Muscle of arm (tissue), 12 donors: ENCODE data around the gene EFNA5. TPM values are rescaled to one million over a fixed set of nuclear protein-coding genes. Genes with fewer than 3 reads are reported as not detected.

ENCODE experiments used
- DNase-seq: peaks from one replicate; pipeline ENCODE4 v3.0.0-alpha.2; 2013
- polyA plus RNA-seq, 12 donors: library from polyadenylated mRNA; unstranded; fragments of 120-200 nt; gene quantifications; one replicate each; pipeline ENCODE4 v1.2.1, GENCODE V29; 2013; ENCODE audit not compliant: insufficient read length in 12 of 12

The EFNA5 gene
- polyA plus RNA-seq, 12 donors, result 3.5 to 34.8 (median 6.3) TPM; not detected in 1

- no peak for DNase-seq
These were observed 122.3 kb downstream of the EFNA5 start for GRCh38 chr5:107548477-107548876.

DNA sequence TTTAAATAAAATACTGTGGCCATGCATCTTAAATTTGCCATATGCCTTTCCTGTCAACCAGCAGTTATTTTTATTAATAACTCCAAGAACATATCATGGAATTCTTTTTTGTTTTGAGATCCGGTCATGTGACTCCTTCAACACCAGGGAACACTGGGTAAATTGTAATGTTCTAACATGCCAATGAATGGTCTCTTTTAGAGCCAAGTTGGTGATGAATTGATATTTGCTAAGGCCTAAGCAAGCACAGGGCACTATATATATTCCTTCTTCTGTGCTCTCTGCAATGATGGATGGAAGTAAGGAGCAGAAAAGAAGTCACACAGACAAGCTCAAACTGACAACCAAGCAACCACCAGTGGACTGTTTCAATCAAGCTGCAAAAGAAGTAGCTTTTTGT, 124.0 kb downstream of the EFNA5 start:
- DNase-seq, result no peak

GRCh38 chr5:107545486-107545885, 125.3 kb downstream of the EFNA5 start:
- DNase-seq, result no peak

- DNase-seq, result no peak
These were observed 125.8 kb downstream of the EFNA5 start for GRCh38 chr5:107544967-107545366.

DNA sequence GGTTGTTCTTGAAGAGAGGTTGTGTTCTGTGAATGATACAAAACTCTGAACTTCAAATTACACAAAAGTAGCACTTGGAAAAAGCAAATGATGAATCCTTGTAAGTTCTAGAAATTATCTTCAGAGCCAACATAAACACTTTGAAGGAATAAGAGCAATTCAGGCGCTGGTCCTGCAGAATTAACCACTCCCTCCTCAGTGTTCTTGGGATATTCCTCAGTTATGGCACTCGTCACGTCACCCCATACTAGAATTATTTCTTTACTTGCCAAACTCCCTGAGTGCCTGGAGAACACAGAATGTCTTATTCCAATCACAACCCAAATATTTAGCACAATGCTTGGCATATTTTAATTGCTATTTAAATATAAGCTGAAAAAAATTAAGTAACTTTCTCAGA, 126.3 kb downstream of the EFNA5 start:
- DNase-seq, result no peak

- DNase-seq, result no peak
These were observed 126.9 kb downstream of the EFNA5 start for GRCh38 chr5:107543868-107544267.

GRCh38 chr5:107542831-107543231, 127.9 kb downstream of the EFNA5 start:
- no peak for DNase-seq

DNA sequence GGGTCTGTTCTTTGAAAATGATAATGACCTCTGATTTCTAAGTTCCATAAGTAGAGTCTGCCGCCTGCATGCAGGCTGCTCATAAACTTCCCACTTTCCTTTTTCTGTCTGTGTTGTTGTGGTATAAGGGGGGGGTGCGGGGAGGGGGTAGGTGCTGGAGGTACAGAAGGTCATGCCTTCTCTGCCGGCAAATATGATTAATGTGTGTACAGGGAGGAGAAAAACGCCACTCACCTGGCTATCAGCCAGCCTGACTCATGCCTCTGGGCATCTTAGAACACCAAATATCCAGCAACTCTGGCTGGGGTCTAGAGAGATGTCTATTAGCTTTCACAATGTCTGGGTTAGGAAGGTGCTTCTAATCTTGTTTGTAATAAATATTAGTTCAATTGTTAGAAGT, 128.3 kb downstream of the EFNA5 start:
- no peak for DNase-seq

DNA sequence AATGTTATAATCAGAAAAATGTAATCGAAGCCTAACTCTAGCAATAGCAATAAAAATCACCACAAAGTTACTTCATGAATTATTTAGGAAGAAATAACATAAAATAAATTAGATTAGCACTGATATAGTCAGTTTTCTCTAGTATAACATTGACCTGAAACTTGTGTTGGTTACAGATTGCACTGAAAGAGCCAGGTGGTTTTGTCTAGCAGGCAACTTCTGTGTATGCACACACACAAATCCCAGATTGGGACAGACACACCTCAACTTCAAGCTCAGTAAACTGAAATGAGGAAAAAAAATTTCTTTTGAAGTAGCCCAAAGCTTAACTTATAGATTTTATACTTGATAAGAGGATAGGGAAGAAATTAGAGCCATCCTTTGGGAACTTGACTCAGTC, 129.3 kb downstream of the EFNA5 start:
- DNase-seq, result no peak

DNA sequence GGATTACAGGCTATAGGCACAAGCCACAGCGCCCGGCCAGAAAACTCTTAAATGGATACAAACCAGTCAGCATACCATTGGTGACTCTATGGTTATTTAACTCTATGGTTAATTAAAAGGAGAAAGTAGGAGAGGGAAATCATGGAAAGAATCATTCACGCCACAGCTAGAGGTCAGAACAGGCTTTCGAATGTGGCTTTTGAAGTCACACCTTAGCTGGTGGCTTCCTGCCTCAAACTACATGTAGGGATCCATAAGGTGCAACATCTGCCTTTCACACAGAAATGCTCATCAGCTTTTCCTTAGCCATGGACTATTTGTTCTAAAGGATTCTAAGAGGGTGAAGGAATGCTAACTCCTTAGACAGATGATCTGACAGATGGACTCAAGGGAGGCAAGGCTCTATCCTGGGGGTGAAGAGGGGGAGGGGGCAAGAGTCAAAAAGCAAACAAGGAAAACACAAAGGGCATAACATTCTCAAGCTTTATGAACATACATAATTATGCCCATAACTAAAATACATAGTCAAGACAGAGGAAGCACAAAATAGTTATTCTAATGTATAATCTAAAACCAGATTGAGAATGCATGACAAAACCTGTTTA, 130.9 kb downstream of the EFNA5 start:
- DNase-seq, result no peak

GRCh38 chr5:107538805-107539445, 131.8 kb downstream of the EFNA5 start:
- no peak for DNase-seq

DNA sequence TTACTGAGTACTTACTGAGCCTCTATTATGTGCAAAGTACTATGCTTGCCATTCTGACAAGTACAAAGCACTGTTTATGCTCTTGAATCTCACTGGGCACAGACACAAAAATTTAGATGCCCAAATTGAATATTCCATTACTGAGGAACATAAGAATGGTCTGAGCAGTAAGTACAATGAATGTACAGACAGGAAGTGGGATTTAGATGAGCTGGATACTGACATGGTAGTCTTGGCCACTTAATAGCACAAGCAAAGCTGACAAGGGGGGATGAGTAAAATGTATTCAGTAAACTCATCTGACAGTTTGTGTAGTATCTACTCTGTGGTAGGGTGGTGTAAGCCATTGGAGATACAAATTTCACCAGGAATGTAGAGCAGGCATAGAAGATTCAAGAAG, 132.4 kb downstream of the EFNA5 start:
- no peak for DNase-seq

DNA sequence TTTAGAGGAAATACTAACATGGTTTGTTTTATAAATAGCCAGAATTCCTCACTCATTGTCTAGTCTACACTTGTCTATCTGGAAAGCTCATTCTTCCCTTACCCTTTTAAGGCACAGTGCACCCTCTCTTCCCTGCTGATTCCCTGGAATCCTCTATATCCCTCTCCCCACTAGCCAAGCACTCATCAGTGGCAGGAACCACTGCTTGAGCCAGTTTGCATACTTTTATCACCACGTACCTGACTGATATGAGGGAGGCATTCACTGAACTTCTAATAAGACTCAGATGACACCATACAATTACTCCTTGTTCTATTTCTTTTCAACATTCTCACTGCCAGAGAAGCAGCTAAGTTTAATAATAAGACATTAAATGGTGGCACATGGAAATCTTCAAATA, 134.9 kb downstream of the EFNA5 start:
- no peak for DNase-seq

DNA sequence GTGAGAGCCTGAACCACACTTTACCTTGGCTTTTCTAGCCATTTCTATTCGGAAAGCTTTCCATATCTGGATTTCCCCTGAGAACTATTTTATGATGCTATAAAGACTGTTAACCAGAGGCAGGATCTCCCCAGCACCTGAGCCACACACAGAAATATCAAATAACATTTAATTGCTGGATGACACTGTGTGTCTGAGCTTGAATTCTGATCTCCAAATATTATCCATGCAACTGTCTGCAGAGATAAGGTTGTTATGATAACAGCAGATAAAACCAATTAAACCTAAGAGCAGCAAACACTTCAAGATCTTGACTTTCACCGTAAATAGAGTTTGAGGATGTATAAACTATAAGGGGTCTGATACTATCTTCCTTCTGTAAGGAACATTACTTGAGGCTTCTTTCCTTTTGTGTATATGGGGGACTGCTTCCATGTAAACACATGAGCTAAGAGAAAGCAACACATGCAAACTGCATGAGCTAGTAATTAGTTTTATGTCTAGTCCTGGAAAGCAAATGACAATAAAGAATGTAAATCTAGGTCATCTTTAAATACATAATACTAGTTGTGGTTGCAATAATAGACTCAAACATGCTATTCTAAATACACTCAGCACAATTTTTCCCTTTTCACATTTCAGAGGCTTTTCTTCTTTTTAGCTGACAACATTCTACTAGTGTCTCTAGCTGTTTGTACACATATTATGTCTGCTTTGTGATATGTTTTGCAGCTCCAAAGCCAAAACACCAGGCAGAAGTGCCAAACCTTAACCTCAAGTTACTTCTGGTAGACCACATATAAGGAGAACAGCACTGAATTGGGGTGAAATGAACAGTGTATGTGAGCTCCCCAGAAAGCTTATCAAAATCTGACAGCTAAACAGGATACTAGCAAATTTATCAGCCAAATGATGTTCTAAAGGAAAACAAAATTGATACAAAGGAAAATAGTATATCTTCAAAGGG, 136.5 kb downstream of the EFNA5 start:
- no peak for DNase-seq

- no peak for DNase-seq
These were observed 137.8 kb downstream of the EFNA5 start for GRCh38 chr5:107532916-107533315.

- no peak for DNase-seq
These were observed 138.4 kb downstream of the EFNA5 start for GRCh38 chr5:107532169-107532878.

GRCh38 chr5:107531308-107531707, 139.4 kb downstream of the EFNA5 start:
- DNase-seq, result no peak

- DNase-seq, result no peak
These were observed 141.1 kb downstream of the EFNA5 start for GRCh38 chr5:107529618-107530017.

DNA sequence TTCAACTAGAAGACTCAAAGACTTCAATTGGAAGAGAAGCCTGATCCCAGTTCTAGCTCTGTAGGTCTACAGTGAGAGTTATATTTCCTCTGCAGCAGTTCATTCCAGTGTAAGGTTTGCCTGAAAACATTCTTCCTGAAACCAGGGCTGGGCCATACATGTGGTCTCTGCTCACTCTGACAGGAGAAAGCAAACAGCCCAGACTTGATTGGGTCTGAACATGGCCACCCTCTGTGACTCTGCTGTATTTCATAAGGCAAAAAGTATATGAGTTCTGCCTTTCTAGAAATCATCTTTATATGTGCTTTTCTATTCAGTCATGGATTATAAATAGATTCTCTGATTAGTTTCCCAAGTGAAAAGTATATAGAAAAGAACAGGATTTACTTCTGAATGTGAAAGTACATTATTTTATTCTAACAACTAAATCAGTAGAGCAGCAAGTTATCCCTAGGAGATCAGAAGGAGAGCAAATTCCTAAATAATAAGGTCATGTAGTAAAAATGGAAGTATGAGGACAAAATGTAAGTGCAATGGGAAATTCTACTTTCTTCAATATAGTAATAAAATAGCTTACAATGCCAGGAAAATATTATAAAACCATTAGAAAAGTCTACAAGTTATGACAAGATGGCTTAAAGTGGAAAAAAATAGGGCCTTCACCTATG, 144.3 kb downstream of the EFNA5 start:
- DNase-seq, result no peak

DNA sequence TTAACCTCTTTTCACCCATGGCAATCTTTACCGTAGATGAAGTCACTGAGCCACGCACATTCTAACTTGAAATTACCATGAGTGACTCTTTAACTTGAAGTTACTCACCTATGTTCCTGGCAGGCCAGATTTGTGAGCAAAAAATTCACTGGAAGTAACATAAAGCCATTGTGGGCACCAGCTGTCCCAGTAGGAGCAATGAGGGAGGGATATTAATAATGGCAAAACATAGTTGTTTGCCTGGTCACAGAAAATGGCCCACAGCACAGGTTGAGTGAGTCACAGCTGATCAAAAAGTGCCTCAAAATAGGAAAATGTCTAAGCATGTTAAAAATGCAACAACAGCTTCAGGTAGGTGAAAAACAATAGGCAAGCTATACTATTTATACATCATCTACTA, 146.6 kb downstream of the EFNA5 start:
- no peak for DNase-seq

- no peak for DNase-seq
These were observed 147.6 kb downstream of the EFNA5 start for GRCh38 chr5:107523029-107523680.
